GM20431 (cell line): ENCODE results near the gene POLDIP3.
"Not testable (repeated sequence)": the region's sequence is repeated elsewhere in the genome, so short reads cannot be mapped to it uniquely, and the experiment has no call there.

ENCODE experiments used
- in situ Hi-C: fragments of 300-500 bp; cut with MseI, MboI; formaldehyde crosslinking; loops from one replicate; pipeline ENCODE4 v1.15.0; 2020; ENCODE audit warnings: low sequenced_read_pairs; ENCODE audit not compliant: unreplicated experiment

The POLDIP3 gene

DNA sequence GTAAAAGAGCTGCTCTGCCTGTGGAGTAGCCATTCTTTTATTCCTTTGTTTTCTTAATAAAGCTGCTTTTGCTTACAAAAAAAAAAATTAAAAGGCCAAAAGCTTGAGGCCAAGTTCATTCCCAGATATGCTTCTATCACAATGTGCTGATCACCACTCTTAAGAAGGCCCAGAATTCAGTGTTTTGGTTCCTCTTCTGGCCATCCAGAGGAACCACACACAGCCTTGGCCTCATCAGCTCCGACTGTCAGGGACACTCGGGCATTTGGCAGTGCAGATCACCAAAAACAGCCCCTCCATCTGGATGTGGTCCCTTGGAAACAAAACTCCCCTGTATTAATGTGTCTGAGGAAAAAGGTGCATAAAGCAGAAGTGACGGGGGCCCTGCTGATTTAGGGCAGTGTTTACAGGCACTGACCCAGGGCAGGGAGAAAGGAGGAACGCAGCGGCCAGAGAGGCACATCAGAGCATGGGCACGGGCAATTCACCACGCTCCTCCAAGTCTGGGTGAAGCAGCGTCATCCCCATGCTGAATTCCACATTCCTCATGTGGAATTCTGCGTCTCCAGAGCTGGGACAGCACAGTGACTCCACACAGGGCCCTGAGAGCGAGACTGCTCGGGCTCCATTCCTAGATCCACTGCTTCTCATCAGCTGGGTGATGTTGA, 17.7 kb downstream of the POLDIP3 start:
- in situ Hi-C loops = no loop called here

GRCh38 chr22:42596336-42596735, 18.3 kb downstream of the POLDIP3 start:
- in situ Hi-C loops = no loop called here

GRCh38 chr22:42595434-42595833, 19.2 kb downstream of the POLDIP3 start:
- in situ Hi-C loops = no loop called here

DNA sequence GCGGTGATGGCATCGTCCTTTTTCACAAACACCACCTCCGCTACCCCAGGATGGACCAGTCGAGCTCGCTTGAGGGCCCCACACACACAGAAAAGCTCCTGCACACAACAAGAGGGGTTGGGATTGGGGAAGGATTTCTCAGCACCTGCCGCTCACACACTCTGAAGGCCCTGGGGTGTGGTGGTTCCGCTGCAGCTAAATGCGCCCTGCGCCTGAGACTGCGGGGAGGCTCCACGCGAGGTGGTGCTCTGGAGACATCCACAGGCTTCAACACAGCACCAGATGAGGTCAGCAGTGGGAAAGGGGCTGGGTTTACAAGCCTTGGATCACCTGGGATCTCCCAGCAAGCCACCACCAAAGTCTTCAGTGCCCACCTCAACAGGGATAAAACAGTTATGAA, 22.7 kb downstream of the POLDIP3 start:
- in situ Hi-C loops = no loop called here

- in situ Hi-C loops = no loop called here
These were observed 27.0 kb downstream of the POLDIP3 start for GRCh38 chr22:42587588-42588175.

DNA sequence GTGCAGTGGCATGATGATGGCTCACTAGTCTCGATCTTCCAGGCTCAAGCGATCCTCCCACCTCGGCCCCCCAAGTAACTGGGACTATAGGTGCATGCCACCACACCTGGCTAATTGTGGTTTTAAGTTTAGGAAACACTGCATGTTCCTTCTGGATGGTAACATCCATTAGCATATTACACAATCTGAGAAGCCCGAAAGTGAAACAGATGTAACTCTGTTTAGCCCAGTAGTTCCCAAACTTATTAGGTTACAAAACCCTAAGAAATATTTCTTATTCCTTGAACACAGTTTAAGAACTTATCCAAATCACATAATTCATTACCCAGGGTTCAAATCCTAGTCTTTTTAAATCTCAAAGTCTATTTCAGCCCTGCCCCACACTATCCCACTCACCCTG, 28.3 kb downstream of the POLDIP3 start:
- in situ Hi-C loops = no loop called here

GRCh38 chr22:42585096-42585495, 29.6 kb downstream of the POLDIP3 start:
- in situ Hi-C loops = no loop called here

- in situ Hi-C loops = no loop called here
These were observed 30.2 kb downstream of the POLDIP3 start for GRCh38 chr22:42584364-42584940.

DNA sequence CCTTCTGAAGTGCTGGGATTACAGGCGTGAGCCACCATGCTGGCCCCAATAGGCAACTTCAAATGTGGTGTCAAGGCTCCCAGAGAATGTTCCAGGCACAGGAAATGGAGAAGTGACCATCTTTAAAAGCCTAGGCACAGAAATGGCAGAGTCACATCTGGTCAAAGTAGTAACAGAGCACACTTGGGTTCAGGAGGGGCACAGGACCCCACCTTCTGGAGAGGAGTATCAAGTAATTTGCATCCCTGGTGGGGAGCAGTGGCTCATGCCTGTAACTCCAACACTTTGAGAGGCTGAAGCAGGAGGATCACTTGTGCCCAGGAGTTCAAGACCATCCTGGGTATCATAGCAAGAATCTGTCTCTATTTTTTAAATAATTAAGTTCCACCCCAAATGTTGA, 31.7 kb downstream of the POLDIP3 start:
- in situ Hi-C loops = no loop called here

DNA sequence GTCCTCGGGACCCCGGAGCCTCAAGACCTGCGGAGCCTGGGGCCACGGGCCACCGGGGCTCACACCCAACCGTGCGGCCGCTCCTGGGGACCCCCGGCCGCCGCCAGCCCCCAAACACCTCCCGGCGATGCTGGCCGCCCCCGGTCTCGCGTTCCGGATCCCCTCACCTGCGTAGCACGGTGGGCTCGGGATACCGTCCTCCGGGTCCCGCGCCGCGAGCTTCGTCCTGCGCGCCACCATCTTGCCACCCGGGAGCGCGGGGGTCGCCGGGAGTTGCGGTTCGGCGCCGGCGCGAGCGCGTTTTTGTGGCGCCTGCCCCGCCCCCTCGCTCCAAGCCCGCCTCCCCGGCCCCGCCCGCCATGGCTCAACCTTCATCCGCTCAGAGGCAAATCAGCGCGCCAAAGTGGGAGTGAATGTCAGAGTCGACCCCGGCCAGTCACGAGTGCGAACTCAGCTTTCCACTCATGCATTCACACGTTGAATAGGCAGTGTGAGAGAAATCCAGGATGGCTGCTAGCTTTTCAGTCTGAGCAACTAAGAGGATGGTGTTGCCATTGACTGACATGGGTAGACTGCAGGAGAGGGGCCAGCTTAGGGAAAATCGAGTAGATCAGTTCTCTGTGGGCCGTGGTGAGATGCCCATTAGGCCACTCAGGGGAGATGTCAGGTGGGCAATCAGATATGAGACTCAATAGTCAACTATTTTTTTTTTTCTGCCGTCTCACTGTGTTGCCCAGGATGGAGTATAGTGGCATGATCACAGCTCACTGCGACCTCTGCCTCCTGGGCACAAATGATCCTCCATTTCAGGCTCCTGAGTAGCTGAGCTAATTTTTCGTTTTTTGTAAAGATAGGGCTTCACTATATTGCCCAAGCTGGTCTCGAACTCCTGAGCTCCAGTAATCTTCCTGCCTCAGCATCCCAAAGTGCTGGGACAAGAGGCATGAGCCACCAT, 32.6 kb downstream of the POLDIP3 start:
- in situ Hi-C loops = no loop called here

- in situ Hi-C loops = not testable (repeated sequence)
These were observed 33.4 kb downstream of the POLDIP3 start for GRCh38 chr22:42581194-42581761.

- in situ Hi-C loops = not testable (repeated sequence)
These were observed 34.6 kb downstream of the POLDIP3 start for GRCh38 chr22:42580040-42580439.

GRCh38 chr22:42577623-42578240, 37.0 kb downstream of the POLDIP3 start:
- in situ Hi-C loops = no loop called here

DNA sequence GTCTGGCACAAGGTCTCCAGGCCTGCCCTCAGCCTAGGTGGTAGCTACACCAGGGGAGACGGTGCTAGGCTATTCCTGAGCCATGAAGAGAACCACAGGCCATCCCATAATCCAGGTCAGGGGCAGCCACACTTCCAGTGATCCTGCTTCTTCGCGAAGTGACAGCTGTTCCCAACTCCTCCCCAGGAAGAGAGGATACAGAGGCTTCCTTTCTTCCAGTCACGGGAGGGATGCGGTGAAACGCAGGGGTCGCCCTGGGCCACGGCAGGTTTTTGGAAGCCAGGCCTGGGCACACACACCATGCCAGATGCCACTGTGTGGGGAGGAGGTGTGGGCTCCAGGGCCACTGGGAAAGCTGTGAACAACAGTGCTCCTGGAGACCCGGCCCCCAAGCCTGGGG, 37.5 kb downstream of the POLDIP3 start:
- in situ Hi-C loops = not testable (repeated sequence)

DNA sequence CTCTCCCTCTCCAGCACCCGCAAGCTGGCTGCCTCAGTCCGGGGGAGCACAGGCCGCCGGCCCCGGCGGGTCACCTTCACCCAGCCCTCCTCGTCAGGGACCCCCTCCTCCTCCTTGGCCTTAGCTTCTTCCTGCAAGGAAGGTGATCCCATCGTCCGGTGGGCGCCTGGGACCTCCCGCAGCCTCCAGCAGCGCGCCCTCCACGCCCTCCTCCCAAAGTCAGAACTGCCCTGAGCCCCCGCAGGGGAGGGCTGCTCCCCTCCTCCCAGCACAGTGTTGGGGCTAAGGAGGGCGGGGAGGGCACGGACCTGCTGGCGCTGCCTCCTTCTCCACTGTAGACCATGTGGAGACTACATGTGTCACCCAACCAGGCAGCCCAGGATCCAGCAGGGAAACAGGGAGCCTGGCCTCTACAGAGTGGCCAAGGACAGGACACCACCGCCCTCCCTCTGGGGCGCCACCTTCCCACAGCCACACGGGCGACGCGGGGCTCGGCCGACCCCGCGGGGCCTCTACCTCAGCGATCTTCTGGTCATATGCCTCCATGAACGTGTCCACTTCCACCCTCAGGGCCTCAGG, 38.6 kb downstream of the POLDIP3 start:
- in situ Hi-C loops = not testable (repeated sequence)

DNA sequence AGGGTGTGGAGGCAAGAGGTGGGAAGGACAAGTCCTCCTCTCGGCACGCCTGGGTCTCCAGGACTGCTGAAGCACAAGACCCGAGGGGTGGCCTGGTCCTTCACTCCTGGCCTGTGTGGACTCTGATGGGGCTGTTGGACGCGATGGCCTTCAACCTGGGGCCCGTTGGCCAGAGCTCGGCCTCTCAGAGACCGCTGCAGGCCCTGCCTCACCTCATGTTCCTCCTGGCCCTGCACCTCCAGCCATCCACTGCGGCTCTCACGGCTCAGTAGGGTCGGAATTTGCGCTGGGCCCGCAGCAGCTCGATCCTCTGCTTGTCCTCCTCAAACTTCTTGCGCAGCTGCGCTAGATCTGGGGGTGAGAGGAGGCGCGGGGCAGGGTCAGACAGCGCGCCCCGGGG, 40.2 kb downstream of the POLDIP3 start:
- in situ Hi-C loops = not testable (repeated sequence)

DNA sequence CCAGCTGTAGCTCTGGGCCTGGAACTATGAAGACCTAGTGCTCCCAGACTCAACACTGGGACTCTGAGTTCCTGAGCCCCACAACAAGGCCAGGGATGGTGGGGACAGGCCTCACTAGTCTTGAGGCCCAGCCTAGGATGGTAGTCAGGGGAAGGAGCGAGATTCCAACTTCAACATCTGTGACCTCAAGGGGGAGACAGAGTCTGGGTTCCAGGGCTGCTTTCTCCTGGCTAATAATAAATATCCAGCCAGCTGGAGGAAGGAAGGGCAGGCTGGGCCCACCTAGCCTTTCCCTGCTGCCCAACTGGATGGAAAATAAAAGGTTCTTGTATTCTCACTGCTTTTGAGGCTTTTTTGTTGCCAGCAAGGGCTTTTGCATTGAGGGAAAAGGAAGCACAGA, 40.6 kb downstream of the POLDIP3 start:
- in situ Hi-C loops = not testable (repeated sequence)

DNA sequence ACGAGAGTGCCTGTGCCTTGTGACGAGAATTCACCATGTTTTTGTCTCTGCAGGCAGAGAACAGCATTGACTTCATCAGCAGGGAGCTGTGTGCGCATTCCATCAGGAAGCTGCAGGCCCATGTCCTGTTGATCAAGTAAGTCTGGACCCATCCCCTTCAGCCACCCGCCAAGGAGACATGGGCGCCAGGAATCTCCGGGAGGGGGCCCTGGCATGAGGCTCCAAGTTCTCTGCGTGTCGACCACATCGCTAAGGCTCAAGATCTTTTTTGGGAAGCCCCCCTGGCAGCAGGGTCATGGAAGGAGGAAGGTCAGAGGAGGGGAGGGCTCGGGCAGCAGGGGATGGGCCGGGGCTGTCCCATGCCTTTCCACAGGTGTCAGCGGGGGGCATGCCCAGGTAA, 43.6 kb downstream of the POLDIP3 start:
- in situ Hi-C loops = not testable (repeated sequence)

DNA sequence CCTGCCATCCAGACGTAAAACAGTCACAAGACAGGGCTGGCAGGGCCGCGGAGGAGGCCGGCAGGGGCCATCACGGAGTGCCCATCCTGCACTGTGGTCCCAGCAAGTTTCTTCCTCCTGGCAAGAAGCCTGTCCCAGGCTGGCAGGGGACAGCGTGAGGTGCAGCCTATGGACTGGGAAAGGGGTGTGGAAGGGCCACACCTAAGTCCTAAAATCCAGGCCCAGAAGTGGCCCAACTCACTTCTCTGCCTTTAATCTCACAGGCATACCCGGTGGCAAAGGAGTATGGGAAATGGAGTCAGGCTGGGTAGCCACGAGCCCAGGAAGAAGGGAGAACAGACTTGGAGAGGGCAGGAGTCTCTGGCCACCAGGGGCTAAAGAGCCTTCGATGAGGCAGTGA, 44.1 kb downstream of the POLDIP3 start:
- in situ Hi-C loops = not testable (repeated sequence)

GRCh38 chr22:42567950-42568349, 46.7 kb downstream of the POLDIP3 start:
- in situ Hi-C loops = not testable (repeated sequence)
